D721Med (cell line): ENCODE data around the gene ERMP1.

Experiments
- DNase-seq: peaks from one replicate; pipeline ENCODE4 v3.0.0; 2011; ENCODE audit warnings: low spot score; ENCODE audit not compliant: insufficient read length
- FAIRE-seq: peaks from 2 replicates; lab custom pipeline; 2011; peaks lifted over from hg19 to GRCh38; lab: Jason Lieb, UNC
- TF ChIP-seq, protein P1 (sequence below): IDR thresholded peaks from 2 replicates; pipeline ENCODE4 v1.5.1; 2012; ENCODE audit warnings: mild to moderate bottlenecking, control low read depth; ENCODE audit not compliant: insufficient read depth; ENCODE audit errors: missing control alignments

Gene ERMP1

DNA sequence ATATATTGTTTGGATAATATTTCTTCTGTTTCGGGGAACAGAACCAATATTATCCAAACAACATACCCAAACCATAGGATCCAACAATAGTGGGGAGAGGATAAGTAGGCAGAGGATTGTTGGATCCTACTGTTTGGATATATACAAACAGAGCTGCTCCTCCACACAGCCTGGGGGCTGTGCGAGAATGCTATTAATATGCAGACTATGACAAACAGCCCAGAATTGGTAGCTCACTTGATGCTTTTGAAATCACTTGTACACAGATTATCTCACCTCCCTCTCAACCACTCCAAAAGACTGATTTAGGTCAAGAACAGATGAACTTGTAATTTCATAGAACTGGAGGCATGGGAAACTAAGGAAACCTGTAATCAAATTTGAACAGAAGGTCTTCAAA, 33.4 kb upstream of the ERMP1 start:
- FAIRE-seq (no peak), DNase-seq (no peak)
- TF ChIP-seq, protein P1, sequence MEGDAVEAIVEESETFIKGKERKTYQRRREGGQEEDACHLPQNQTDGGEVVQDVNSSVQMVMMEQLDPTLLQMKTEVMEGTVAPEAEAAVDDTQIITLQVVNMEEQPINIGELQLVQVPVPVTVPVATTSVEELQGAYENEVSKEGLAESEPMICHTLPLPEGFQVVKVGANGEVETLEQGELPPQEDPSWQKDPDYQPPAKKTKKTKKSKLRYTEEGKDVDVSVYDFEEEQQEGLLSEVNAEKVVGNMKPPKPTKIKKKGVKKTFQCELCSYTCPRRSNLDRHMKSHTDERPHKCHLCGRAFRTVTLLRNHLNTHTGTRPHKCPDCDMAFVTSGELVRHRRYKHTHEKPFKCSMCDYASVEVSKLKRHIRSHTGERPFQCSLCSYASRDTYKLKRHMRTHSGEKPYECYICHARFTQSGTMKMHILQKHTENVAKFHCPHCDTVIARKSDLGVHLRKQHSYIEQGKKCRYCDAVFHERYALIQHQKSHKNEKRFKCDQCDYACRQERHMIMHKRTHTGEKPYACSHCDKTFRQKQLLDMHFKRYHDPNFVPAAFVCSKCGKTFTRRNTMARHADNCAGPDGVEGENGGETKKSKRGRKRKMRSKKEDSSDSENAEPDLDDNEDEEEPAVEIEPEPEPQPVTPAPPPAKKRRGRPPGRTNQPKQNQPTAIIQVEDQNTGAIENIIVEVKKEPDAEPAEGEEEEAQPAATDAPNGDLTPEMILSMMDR = no peak

DNA sequence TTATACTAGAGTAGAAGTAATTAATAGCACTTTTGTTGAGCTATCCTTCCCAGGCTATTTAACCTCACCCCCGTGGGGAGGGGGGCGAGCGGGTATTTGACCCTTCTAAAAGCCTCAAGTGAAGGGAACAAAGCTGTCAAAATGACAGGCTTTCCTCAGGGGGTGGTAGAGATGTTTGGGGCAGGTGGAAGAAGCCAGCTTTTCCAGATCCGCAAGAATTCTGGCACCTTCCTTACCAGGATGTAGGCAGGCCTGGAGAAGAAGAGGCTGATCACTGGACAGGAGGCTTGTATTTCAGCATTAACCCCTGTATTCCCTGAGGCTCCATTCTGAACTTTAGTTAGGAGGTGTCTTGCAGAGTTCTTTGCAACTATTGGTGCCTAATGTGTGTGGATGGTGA, 31.5 kb upstream of the ERMP1 start:
- DNase-seq (no peak), FAIRE-seq (no peak)
- TF ChIP-seq, protein P1 = no peak

DNA sequence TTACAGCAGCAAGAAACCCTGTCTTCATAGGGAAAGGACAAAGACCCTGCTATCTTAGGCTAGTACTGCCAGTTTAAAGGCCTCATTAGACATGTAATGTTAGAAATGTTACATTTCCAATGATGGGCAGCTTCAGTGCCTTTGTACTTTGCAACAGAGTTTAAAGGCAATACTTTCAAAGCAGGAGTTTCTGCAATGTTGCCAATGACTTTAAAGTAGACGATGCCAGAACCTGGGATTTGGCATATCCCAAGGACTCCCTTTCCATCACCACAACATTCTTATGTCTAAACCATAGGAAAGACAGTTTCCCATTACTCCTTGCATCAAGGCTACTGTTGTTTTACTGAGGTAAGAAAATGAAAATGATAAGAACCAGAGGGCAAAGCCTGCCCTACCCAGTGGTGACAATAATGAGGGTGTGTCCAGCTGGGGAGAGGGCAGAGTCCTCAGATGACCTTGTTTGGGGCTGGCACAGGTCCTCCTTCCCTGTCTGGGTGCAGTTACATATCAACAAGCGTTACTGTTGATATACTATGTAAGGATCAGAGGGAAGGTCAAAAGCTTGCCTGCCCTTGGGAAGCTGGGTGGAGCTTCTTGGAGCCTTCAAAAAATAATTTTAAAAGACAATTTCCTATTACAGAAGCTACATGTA, 30.3 kb upstream of the ERMP1 start:
- TF ChIP-seq, protein P1 = no peak
- DNase-seq (no peak), FAIRE-seq (no peak)

DNA sequence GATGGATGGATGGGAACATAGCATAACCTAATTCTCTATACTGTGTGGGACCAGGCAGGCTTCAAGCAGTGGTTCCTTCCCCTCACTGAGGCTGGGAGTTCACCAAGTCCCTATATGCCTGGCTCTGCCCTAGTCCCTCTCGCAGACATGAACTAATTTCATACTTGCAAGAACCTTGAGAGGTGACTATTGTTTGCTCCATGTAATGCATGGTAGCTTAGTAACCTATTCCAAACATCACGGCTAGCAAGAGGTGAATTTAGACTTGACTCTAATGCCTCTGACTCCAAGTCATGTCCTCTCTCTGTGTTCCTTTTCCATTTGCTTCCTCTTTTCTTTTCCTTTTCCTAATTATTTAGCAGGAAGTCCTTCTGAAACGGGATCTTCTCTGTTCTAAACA, 25.9 kb upstream of the ERMP1 start:
- DNase-seq = no peak
- TF ChIP-seq, protein P1 = no peak
- FAIRE-seq = no peak

DNA sequence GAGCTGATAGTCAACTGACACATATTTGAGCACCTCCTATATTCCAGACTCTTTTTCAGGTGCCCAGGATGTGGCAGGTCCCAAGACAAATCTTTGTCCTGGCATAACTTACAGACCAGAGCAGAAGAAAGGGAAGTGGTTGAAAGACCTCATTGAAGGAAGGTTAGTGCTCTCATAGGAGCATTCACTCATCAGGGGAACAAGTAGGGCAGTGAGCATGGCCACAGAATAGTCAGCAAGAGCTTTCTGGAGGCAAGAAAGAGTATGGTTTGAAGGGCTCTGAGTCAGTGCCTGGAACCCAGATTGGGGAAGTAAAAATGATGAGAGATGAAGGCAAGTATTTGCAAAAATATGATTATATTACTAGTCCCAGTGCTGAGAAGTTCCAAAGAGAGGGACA, 25.0 kb upstream of the ERMP1 start:
- TF ChIP-seq, protein P1 = no peak
- DNase-seq = no peak
- FAIRE-seq = no peak

DNA sequence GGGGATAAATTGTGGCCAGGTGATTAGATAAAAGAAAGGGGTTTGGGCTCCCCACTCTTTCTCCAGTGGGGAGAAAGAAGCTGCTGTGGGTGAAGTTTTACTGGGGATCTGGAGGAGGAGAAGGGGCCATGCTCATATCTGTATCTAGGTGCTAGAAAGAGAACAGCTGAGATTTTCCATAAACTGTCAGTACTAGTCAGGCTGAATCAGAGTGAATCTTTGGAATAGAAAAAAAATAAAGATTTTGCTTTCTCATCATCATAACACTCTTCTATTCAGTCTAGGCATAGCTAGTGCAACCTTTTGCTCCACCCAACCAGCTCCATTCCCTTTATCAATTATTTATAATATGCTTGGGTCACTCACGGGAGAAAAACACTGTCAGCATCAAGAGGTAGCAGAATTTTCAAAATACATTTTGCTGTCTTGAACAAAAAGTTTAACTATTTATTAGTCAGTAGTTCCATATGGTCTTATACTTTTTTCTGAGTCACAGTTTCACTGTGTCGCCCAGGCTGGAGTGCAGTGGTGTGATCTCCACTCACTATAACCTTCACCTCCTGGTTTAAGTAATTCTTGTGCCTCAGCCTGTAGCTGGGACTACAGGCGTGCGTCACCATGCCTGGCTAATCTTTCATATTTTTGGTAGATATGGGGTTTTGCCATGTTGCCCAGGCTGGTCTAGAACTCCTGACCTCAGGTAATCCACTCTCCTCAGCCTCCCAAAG, 21.3 kb upstream of the ERMP1 start:
- TF ChIP-seq, protein P1 = no peak
- FAIRE-seq (no peak), DNase-seq (no peak)

DNA sequence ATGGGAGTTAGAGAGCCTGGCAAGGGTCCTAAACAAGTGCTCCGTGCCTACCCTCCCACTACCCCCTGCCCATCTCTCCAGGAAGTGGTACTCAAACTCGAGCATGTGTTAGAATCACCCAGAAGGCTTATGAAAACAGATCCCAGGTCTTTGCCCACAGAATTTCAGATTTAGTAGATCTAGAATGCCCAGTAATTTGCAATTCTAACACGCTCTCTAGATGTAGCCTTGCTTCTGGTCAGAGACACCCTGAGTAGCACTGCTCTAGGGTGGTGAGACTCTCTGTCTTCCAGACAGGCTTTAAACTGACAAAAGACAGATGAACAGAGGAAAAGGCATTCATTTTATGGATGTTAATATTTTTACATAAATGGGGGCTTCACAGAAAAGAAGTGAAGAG, 20.7 kb upstream of the ERMP1 start:
- TF ChIP-seq, protein P1 = no peak
- DNase-seq = no peak
- FAIRE-seq = no peak
